IPS-18c (cell line): Measurements from ENCODE around the gene CAMSAP1.
"Not testable (repeated sequence)": the region's sequence is repeated elsewhere in the genome, so short reads cannot be mapped to it uniquely, and the experiment has no call there.

Source experiments
- H3K4me3 ChIP-seq: 2 replicates; pipeline ENCODE4 v1.7.0; 2013; ENCODE audit warnings: low read depth, mild to moderate bottlenecking, low read length, moderate library complexity; ENCODE audit not compliant: insufficient read depth
- H3K9me3 ChIP-seq: one replicate; pipeline ENCODE4 v1.6.1; 2013; ENCODE audit warnings: mild to moderate bottlenecking, low read length, moderate library complexity; ENCODE audit not compliant: control insufficient read depth, insufficient read depth

Gene CAMSAP1

DNA sequence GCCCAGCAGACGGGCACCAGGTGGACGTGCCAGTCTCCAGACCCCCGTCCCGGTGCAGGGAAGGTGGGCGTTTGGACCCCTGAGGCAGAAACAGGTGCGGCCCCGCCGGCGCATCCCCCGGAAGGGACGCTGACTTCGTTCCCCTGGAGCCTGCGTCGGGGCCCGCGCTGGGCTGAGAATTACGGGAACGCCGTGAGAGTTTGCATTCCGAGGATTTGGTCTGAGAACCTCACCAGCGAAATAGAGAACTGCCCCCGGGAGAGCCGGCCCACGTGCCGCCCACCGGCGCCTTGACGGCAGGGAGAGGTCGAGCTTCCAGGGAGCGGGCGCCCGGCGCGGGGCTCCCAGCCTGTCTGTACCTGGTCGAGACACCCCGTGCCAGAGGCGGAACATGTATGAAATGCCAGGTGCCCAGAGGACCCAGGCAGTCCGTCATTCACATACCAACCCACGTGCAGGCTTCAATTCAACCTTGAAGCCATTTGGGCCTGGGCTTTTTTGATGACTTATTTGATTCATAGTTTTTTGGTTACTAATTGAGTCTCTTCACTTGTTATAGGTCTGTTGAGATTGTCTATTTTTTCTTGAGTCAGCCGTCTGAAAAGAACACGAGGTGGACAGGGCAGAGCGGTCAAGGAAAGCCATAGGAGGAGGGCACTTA lies 877 bp upstream of the CAMSAP1 start:
- Histone ChIP-seq H3K9me3 (peaks cover 5% of the 10 kb centered on the region), H3K4me3 (peak overlapping the region; percentile 72)

GRCh38 chr9:135907006-135907430 lies 328 bp downstream of the CAMSAP1 start:
- H3K9me3 ChIP-seq = peaks cover 2% of the 10 kb centered on the region
- peak overlapping the region; percentile 64 for H3K4me3 ChIP-seq

DNA sequence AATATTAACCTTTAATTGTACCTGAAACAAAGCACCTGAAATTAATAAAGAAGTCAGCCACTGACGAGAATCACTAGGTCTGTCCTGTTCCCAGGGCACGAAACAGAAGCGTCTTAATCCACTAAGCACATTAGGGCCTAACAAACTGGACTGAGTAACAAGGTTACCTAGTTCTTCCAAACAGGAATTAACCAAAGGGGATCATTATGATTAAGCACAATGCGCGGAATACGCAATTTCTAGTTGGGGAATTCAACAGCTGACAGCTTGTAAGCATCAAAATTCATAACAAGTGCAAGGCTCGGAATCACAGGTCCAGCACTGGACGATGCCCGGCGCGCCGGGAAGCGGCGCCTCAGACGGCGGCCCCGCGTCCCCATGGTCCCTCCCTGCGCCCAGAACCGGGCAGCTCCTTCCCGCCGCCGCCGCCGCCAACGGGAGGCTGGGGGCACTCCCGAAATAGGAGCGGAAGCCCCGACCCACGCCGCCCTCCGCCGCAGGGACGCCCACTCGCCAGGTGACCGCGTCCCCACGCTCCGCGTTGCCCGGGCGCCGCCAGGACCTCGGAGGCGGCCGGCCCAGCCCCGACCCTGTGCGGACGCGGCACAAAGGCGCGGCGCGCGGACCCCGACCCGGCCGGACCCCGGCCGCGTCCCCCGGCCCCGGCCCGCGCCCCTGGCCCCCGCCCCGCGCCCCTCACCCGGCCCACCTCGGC lies 898 bp downstream of the CAMSAP1 start:
- peaks cover 2% of the 10 kb centered on the region for H3K9me3 ChIP-seq
- H3K4me3 ChIP-seq = peak overlapping the region; percentile 64

DNA sequence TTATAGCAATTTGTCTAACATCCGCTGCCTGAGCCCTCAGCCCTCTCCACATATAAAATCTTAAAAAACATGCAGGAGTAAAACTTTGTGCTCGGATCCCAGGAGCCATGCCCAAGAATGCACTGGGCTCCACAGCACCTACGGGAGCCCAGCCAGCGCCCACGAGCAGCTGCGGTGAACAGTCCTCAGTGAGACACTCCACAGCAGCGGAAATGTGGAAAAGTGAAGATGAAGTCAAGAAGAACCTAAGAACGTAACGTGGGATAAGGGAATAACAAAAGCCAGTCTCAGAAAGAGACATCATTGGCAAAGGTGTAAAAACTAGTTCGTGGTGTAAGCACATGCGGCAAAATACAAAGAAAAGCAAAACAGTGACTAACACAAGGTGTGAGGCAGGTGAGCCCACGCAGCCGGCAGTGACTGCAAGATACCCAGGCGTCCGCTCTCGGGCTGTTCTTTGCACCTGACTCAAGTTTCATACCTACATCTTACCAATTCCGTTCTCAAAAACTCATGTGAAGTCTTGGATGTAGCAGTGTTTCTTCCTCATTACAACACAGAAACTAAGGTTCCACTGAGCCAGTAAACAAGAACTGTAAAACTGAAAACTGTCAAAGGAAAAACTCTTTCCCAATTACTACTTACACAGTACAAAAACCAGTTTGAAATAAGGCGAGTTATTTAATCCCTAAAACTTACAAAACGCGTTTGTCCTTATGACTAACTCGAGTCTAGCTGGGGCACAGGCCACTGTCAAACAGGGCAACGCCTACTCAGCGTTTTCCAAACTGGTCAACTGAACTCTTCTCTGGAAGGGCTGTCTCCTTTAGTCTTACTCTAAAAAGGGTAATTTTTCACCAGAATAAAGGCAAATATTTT lies 1.7 kb downstream of the CAMSAP1 start:
- Histone ChIP-seq H3K4me3 (peak overlapping the region; percentile 64), H3K9me3 (peaks cover 2% of the 10 kb centered on the region)

DNA sequence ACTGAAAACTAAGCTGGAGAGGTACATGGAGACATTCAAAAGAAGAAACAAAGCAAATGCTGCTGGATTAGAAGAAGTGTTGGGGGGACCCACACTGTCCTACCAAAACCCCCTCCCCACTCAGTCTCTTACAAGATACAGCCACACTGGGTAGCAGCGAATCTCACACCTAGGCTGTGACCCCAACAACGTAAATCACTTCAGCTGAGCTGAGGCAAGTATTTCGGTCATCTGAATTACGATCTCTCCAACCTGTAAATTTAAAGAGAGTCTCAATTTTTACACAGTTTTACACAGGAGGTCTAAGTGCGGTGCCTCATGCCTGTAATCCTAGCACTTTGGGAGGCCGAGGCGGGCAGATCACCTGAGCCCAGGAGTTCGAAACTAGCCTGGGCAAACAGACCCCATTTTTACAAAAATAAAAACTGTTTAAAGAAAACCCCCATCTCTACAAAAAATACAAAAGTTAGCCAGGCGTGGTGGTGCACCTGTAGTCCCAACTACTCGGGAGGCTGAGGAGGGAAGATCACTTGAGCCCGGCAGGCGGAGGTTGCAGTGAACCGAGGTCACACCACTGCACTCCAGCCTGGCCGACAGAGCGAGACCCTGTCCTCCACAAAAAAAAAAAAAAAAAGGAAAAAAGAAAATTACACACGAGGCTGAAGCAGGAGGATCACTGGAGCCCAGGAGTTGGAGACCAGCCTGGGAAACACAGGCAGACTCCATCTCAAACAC lies 3.4 kb downstream of the CAMSAP1 start:
- peaks cover 2% of the 10 kb centered on the region for H3K9me3 ChIP-seq
- no peak overlapping the region for H3K4me3 ChIP-seq

DNA sequence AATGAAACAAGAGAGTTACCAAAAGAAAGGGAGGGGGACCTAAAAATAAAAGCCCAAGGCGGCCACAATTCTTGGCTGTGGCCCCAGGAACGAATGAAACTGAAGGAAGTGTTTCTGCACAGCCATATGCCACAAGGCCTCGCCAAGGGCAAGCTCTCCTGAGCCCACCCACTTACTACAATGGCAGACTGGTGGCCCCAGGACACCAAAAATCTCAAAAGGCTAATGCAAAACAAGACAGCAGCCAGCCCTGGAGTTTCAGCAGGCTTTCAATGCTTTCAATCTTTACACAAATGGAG lies 4.0 kb downstream of the CAMSAP1 start:
- Histone ChIP-seq H3K9me3 (peaks cover 2% of the 10 kb centered on the region), H3K4me3 (no peak overlapping the region)

- H3K9me3 ChIP-seq = peaks cover 2% of the 10 kb centered on the region
These were observed 4.5 kb downstream of the CAMSAP1 start for GRCh38 chr9:135902655-135903357.

GRCh38 chr9:135901826-135902225 lies 5.5 kb downstream of the CAMSAP1 start:
- no peak overlapping the region for H3K4me3 ChIP-seq
- H3K9me3 ChIP-seq = peaks cover 2% of the 10 kb centered on the region

More at GRCh38 chr9:135902655-135903357, 4.5 kb downstream of the CAMSAP1 start:
- H3K4me3 ChIP-seq = no peak overlapping the region

DNA sequence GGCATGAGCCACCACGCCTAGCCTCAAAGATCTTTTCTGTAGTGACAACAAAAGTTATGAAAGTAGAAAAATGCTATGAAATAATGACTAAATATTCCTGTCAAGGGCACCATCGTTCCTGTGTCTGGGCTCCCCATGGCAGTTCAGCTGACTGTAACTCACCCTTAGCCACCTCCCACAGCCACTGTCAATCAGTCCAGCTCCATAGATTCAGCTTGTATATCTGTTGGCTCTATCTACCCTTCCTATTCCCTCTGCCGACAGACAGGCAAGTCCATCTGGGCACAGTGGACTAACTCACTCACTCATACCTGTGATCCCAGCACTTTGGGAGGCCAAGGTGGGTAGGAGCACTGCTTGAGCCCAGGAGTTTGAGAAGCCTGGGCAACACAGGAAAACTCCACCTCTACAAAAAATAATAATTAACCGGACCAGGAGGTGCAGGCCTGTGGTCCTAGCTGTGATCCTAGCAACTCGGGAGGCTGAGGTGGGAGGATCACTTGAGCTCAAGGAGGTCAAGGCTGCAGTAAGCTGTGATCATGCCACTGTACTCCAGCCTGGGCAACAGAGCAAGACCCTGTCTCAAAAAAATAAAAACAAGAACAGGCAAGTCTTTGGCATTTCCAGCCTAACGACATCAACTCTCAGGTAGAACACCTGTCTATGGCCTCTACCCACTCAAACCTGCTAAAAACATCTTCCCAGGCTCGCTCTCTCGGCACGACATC lies 6.2 kb downstream of the CAMSAP1 start:
- H3K9me3 ChIP-seq = no peaks in the 10 kb centered on the region
- H3K4me3 ChIP-seq = no peak overlapping the region

GRCh38 chr9:135898634-135899407 lies 8.5 kb downstream of the CAMSAP1 start:
- no peak overlapping the region for H3K4me3 ChIP-seq
- no peaks in the 10 kb centered on the region for H3K9me3 ChIP-seq

- no peaks in the 10 kb centered on the region for H3K9me3 ChIP-seq
- H3K4me3 ChIP-seq = no peak overlapping the region
These were observed 10.7 kb downstream of the CAMSAP1 start for GRCh38 chr9:135896626-135897025.

GRCh38 chr9:135896205-135896604 lies 11.1 kb downstream of the CAMSAP1 start:
- H3K9me3 ChIP-seq = no peaks in the 10 kb centered on the region
- H3K4me3 ChIP-seq = no peak overlapping the region

DNA sequence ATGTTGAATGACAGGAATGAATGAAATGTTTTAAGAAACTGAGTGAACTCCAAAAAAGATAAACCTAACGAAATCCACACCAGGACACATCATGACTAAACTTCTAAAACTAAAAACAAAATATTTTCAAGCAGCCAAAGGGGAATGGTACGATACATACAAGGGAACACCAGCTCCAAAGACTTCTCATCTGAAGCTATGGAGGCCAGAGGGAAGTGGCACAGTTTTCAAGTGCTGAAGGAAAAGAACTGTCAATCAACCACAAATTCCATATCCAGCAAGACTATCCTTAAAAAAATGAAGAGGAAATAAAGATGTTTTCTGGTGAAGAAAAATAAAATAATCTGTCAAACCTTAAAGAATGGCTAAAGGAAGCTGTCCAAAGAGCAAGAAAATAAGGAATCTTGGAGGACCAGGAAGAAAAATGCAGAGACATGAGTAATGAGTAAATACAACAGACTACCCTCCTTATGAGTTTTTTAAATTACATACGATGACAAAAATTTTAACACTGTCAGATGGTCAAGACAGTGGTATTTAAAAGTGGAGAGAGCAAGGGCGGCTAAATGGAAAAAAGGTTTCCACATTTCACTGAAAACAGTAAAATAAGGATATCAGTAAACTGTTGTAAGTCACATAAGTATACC lies 12.0 kb downstream of the CAMSAP1 start:
- Histone ChIP-seq H3K9me3 (no peaks in the 10 kb centered on the region), H3K4me3 (no peak overlapping the region)

- H3K9me3 ChIP-seq = no peaks in the 10 kb centered on the region
- H3K4me3 ChIP-seq = no peak overlapping the region
These were observed 14.2 kb downstream of the CAMSAP1 start for GRCh38 chr9:135893104-135893503.

GRCh38 chr9:135892327-135892726 lies 15.0 kb downstream of the CAMSAP1 start:
- H3K4me3 ChIP-seq, H3K9me3 ChIP-seq: not testable (repeated sequence)
